ENCODE data around the gene SUPT3H.
"Not testable (repeated sequence)": the region's sequence is repeated elsewhere in the genome, so short reads cannot be mapped to it uniquely, and the experiment has no call there.

The SUPT3H gene

DNA sequence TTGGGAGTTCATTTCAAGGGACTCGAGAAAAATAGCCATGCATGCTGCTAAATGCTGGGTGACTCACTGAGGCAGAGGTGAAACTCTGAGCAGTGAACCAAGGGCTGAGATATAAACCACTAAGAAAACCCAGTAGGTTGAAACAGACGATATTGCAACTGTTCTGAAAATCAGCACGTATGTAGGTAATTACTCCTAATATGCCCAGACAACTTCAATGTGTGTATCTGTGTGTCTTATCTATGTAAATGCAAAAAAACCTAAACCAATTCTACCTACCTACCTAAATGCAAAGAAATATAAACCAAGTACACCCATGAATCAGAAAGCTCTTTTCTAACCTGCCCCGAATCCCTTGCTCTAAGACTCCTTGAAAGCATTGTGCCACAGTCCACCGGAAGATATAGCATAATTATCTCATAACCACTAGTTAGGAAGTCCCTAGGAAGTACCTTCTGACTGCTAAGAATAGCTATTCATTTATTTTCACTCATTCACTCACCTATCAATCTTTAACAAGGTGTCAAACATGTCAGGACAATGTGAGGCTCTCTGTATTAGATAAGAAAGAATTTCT is 508.3 kb downstream of the SUPT3H start:
- no peak for DNase-seq (ENCODE audit: low read depth, low spot score)
- Histone ChIP-seq H3K4me3 (ENCODE audit: insufficient read length, low read depth) (no peak overlapping the region), H3K9me3 (ENCODE audit: insufficient read depth, low read length) (0 out of 2 replicates have a peak, but pooled peaks cover 3% of the 10 kb centered on the region), H3K36me3 (ENCODE audit: insufficient read depth, insufficient read length, low read length) (no peaks in the 10 kb centered on the region), H3K4me1 (ENCODE audit: insufficient read depth, insufficient read length) (no peaks in the 10 kb centered on the region), H3K9ac (ENCODE audit: insufficient read length, low read depth) (no peak overlapping the region), H3K27me3 (ENCODE audit: insufficient read depth, insufficient read length) (no peaks in the 10 kb centered on the region)
- no peak for TF ChIP-seq YY1 (IDR thresholded peaks at IDR 0.05; ENCODE audit: insufficient read depth, insufficient read length)
- TF ChIP-seq SUZ12 (IDR thresholded peaks at IDR 0.05; ENCODE audit: extremely low read depth, insufficient read depth, insufficient read length): no peak

GRCh38 chr6:44868910-44869309 is 508.8 kb downstream of the SUPT3H start:
- Histone ChIP-seq H3K9ac (ENCODE audit: insufficient read length, low read depth) (no peak overlapping the region), H3K4me1 (ENCODE audit: insufficient read depth, insufficient read length) (no peaks in the 10 kb centered on the region), H3K36me3 (ENCODE audit: insufficient read depth, insufficient read length, low read length) (no peaks in the 10 kb centered on the region), H3K4me3 (ENCODE audit: insufficient read length, low read depth) (no peak overlapping the region), H3K27me3 (ENCODE audit: insufficient read depth, insufficient read length) (no peaks in the 10 kb centered on the region), H3K9me3 (ENCODE audit: insufficient read depth, low read length) (0 out of 2 replicates have a peak, but pooled peaks cover 3% of the 10 kb centered on the region)
- DNase-seq (ENCODE audit: low read depth, low spot score): no peak
- no peak for TF ChIP-seq ZNF274 (IDR thresholded peaks at IDR 0.05; ENCODE audit: low read depth, low read length)
- TF ChIP-seq YY1 (IDR thresholded peaks at IDR 0.05; ENCODE audit: insufficient read depth, insufficient read length): no peak
- no peak for TF ChIP-seq SUZ12 (IDR thresholded peaks at IDR 0.05; ENCODE audit: extremely low read depth, insufficient read depth, insufficient read length)

DNA sequence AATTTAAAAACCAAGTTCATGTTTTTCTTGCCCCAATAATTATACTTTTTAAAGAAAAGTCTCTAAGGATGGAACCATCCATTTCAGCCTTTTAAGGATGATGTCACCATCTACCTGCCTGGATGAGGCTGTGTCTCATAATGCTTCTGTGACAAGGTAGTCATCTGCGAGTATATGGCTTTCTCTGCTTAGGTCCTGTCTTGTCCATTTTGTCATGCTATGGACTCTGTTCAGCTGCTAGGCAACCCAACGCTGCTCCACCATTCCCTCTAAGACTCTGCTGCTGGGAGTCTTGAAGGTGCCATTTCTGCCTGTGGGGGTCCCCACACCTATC is 509.4 kb downstream of the SUPT3H start:
- H3K4me1 ChIP-seq (ENCODE audit: insufficient read depth, insufficient read length): no peaks in the 10 kb centered on the region
- no peak overlapping the region for H3K9ac ChIP-seq (ENCODE audit: insufficient read length, low read depth)
- no peak overlapping the region for H3K4me3 ChIP-seq (ENCODE audit: insufficient read length, low read depth)
- H3K9me3 ChIP-seq (ENCODE audit: insufficient read depth, low read length): 0 out of 2 replicates have a peak, but pooled peaks cover 3% of the 10 kb centered on the region
- TF ChIP-seq YY1 (IDR thresholded peaks at IDR 0.05; ENCODE audit: insufficient read depth, insufficient read length) (no peak), ZNF274 (IDR thresholded peaks at IDR 0.05; ENCODE audit: low read depth, low read length) (no peak), SUZ12 (IDR thresholded peaks at IDR 0.05; ENCODE audit: extremely low read depth, insufficient read depth, insufficient read length) (no peak)
- H3K36me3 ChIP-seq (ENCODE audit: insufficient read depth, insufficient read length, low read length): no peaks in the 10 kb centered on the region
- DNase-seq (ENCODE audit: low read depth, low spot score): no peak
- no peaks in the 10 kb centered on the region for H3K27me3 ChIP-seq (ENCODE audit: insufficient read depth, insufficient read length)

DNA sequence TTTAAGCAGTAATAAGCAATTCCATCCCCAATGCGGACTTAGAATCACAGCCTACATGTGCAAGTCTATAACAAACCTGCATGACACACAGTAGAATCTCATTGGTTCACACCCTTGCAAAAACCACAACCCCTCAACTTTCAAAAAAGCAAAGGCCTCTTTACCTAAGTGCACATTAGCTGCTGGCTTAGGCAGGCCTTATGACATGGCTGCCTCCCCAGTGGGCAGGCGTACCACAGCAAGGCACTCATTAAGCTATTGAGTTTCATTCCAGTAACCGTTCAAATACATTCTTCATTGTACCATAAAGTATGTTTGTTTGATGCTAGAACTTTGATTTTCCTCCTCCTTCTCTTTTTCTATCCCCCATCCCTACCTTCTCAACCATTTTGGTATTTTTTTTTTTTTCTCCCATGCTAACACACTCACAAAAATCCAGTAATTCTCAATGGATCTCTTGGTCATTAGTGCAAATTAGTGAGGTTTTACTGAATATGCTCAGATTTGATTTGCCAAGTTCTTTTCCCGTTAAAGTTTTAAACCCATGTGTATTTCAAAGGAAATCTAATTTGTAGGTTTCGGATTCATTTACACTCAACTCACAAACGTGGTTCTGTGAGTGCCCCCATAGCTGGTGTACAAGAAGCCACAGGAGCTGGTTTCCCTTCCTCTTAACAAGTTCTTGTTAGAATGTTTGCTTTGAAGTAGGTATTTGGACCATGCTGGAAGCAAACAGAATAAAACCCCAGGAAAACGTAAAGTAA is 510.0 kb downstream of the SUPT3H start:
- DNase-seq (ENCODE audit: low read depth, low spot score): no peak
- Histone ChIP-seq H3K27me3 (ENCODE audit: insufficient read depth, insufficient read length) (no peaks in the 10 kb centered on the region), H3K9ac (ENCODE audit: insufficient read length, low read depth) (no peak overlapping the region), H3K36me3 (ENCODE audit: insufficient read depth, insufficient read length, low read length) (no peaks in the 10 kb centered on the region), H3K9me3 (ENCODE audit: insufficient read depth, low read length) (0 out of 2 replicates have a peak, but pooled peaks cover 3% of the 10 kb centered on the region), H3K4me3 (ENCODE audit: insufficient read length, low read depth) (no peak overlapping the region), H3K4me1 (ENCODE audit: insufficient read depth, insufficient read length) (no peaks in the 10 kb centered on the region)
- no peak for TF ChIP-seq YY1 (IDR thresholded peaks at IDR 0.05; ENCODE audit: insufficient read depth, insufficient read length)
- TF ChIP-seq SUZ12 (IDR thresholded peaks at IDR 0.05; ENCODE audit: extremely low read depth, insufficient read depth, insufficient read length): no peak
- TF ChIP-seq ZNF274 (IDR thresholded peaks at IDR 0.05; ENCODE audit: low read depth, low read length): no peak

DNA sequence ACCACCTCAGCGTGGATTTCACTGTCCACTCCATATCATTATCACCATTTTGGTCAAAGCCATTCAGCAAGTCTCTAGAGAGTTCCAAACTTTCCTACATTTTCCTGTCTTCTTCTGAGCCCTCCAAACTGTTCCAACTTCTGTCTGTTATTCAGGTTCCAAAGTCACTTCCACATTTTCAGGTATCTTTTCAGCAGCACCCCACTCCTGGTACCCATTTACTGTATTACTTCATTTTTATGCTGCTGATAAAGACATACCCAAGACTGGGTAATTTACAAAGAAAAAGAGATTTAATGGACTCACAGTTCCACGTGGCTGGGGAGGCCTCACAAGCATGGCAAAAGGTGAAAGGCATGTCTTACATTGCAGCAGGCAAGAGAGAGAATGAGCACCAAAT is 512.5 kb downstream of the SUPT3H start:
- not testable (repeated sequence) for H3K9me3 ChIP-seq (ENCODE audit: insufficient read depth, low read length); DNase-seq (ENCODE audit: low read depth, low spot score); H3K27me3 ChIP-seq (ENCODE audit: insufficient read depth, insufficient read length); H3K4me3 ChIP-seq (ENCODE audit: insufficient read length, low read depth); H3K9ac ChIP-seq (ENCODE audit: insufficient read length, low read depth); H3K36me3 ChIP-seq (ENCODE audit: insufficient read depth, insufficient read length, low read length); H3K4me1 ChIP-seq (ENCODE audit: insufficient read depth, insufficient read length)

DNA sequence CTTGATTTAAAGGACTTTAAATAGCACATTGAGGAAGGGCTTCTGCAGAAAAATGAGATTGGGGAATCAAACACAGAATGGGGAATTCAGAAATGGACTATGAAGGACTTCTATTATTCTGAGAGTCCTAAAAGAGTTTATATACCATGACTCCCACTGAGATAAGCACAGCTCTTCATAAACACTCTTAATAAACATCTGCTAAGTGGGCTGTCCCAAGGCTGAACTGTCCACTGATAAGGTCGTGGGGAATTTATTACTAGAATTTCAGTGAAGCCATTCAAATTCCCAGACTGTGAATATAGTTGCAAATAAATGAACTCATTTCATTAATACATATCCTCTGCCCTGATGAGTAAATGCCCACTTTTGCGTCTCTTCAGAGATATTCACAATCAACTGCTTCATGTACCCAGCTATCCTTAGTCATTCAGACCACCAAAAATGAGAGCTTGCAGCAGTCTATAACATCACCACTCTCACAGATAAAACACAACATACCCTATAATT is 517.8 kb downstream of the SUPT3H start:
- Histone ChIP-seq H3K9ac (ENCODE audit: insufficient read length, low read depth) (no peak overlapping the region), H3K9me3 (ENCODE audit: insufficient read depth, low read length) (0 out of 2 replicates have a peak, but pooled peaks cover 3% of the 10 kb centered on the region), H3K4me1 (ENCODE audit: insufficient read depth, insufficient read length) (no peaks in the 10 kb centered on the region), H3K27me3 (ENCODE audit: insufficient read depth, insufficient read length) (no peaks in the 10 kb centered on the region), H3K4me3 (ENCODE audit: insufficient read length, low read depth) (no peak overlapping the region), H3K36me3 (ENCODE audit: insufficient read depth, insufficient read length, low read length) (no peaks in the 10 kb centered on the region)
- TF ChIP-seq SUZ12 (IDR thresholded peaks at IDR 0.05; ENCODE audit: extremely low read depth, insufficient read depth, insufficient read length) (no peak), ZNF274 (IDR thresholded peaks at IDR 0.05; ENCODE audit: low read depth, low read length) (no peak), YY1 (IDR thresholded peaks at IDR 0.05; ENCODE audit: insufficient read depth, insufficient read length) (no peak)
- DNase-seq (ENCODE audit: low read depth, low spot score): no peak

- Histone ChIP-seq H3K9ac (ENCODE audit: insufficient read length, low read depth) (no peak overlapping the region), H3K9me3 (ENCODE audit: insufficient read depth, low read length) (0 out of 2 replicates have a peak, but pooled peaks cover 3% of the 10 kb centered on the region), H3K36me3 (ENCODE audit: insufficient read depth, insufficient read length, low read length) (no peaks in the 10 kb centered on the region), H3K4me1 (ENCODE audit: insufficient read depth, insufficient read length) (no peaks in the 10 kb centered on the region), H3K27me3 (ENCODE audit: insufficient read depth, insufficient read length) (no peaks in the 10 kb centered on the region), H3K4me3 (ENCODE audit: insufficient read length, low read depth) (no peak overlapping the region)
- no peak for TF ChIP-seq ZNF274 (IDR thresholded peaks at IDR 0.05; ENCODE audit: low read depth, low read length)
- no peak for TF ChIP-seq YY1 (IDR thresholded peaks at IDR 0.05; ENCODE audit: insufficient read depth, insufficient read length)
- no peak for TF ChIP-seq SUZ12 (IDR thresholded peaks at IDR 0.05; ENCODE audit: extremely low read depth, insufficient read depth, insufficient read length)
- DNase-seq (ENCODE audit: low read depth, low spot score): no peak
Observed at GRCh38 chr6:44858998-44859397, 518.7 kb downstream of the SUPT3H start.
